Heart left ventricle (tissue), 16 donors: ENCODE data around the gene IDUA. TPM values are rescaled to one million over a fixed set of nuclear protein-coding genes. Genes with fewer than 3 reads are reported as not detected.
A peak's percentile ranks its signal among the peaks of the same experiment; 100 is the strongest.

Source experiments
- ATAC-seq, 4 donors: fragments of 200-7000 bp; cut with Tn5 transposase; one replicate each; pipeline ENCODE4 v1.9.1; 2020 to 2022; ENCODE audit warnings: moderate library complexity in 4 of 4, mild to moderate bottlenecking in 3 of 4, moderate number of reproducible peaks in 1 of 4
- DNase-seq, 5 donors: peaks; one replicate each; pipeline ENCODE4 v3.0.0-alpha.2; 2020
- H3K27ac ChIP-seq, 12 donors: fragments of 200-600 bp; sonication (generic) in 4 of 12; one replicate each; pipeline versions ENCODE4 v1.5.0 to v1.8.0; 2016 to 2022; ENCODE audit warnings: mild to moderate bottlenecking in 2 of 12
- H3K27me3 ChIP-seq, 9 donors: fragments of 200-600 bp; sonication (generic) in 2 of 9; one replicate each; pipeline versions ENCODE4 v1.5.1 to v1.8.0; 2016 to 2022; ENCODE audit warnings: mild to moderate bottlenecking in 3 of 9
- H3K36me3 ChIP-seq, 9 donors: fragments of 200-600 bp; sonication (generic) in 2 of 9; one replicate each; pipeline versions ENCODE4 v1.5.0 to v1.8.0; 2018 to 2022; ENCODE audit warnings: mild to moderate bottlenecking in 2 of 9
- H3K4me1 ChIP-seq, 12 donors: fragments of 200-600 bp; sonication (generic) in 4 of 12; one replicate each; pipeline versions ENCODE4 v1.5.0 to v1.8.0; 2016 to 2022; ENCODE audit warnings: mild to moderate bottlenecking in 3 of 12
- H3K4me3 ChIP-seq, 12 donors: fragments of 200-600 bp; sonication (generic) in 4 of 12; one replicate each; pipeline versions ENCODE4 v1.5.0 to v1.8.0; 2017 to 2022; ENCODE audit warnings: mild to moderate bottlenecking in 9 of 12, moderate library complexity in 4 of 12
- H3K9me3 ChIP-seq, 12 donors: fragments of 200-600 bp; sonication (generic) in 4 of 12; one replicate each; pipeline versions ENCODE4 v1.5.0 to v1.8.0; 2016 to 2022; ENCODE audit warnings: mild to moderate bottlenecking in 1 of 12
- POLR2A ChIP-seq, 2 donors: fragments of 450-650 bp; IDR thresholded peaks; one replicate each; pipeline ENCODE4 v1.6.1; 2017; ENCODE audit warnings: antibody characterized with exemption in 2 of 2, mild to moderate bottlenecking in 2 of 2, moderate library complexity in 2 of 2
- WGBS, 4 donors: extraction: QIAGEN DNeasy Blood & Tissue Kit in 2 of 4; methylation state at CpG; one replicate each; pipeline versions ENCODE4 v1.1.5 to v1.1.7; 2013 to 2018; 5-methylcytosine and 5-hydroxymethylcytosine counted together
- intact Hi-C, 10 donors: fragments of 100-400 bp; cut with DNase I; formaldehyde crosslinking; loops; one replicate each; pipeline versions ENCODE4 v1.11.1 to v1.14.2; 2022
- polyA plus RNA-seq, 2 donors: library from polyadenylated mRNA; stranded (reverse); fragments of 200-250 nt; gene quantifications; one replicate each; pipeline ENCODE4 v1.2.3, GENCODE V29; 2013
- total RNA-seq, 9 donors: library from RNA; depleted of rRNA in 2 of 9; stranded (reverse); fragments of >200 nt in 2 of 9; fragmentation: NEBNext Ultra II Directional in 3 of 9; extraction: Animal tissue kit (Norgen Biotek cat#: 25700) in 3 of 9; gene quantifications; one replicate each; pipeline versions ENCODE4 v1.1.0 to v1.2.4, GENCODE V29; 2016 to 2023
- TF ChIP-seq, protein P1 (sequence below), 12 donors: fragments of 200-600 bp; sonication (generic) in 4 of 12; IDR thresholded peaks; one replicate each; pipeline versions ENCODE4 v1.5.0 to v1.8.0; 2018 to 2022; ENCODE audit warnings: antibody characterized with exemption in 12 of 12, mild to moderate bottlenecking in 5 of 12
- donor health status: ischemic (EF 13 %, LVEDD 7.1; RV severe dilation, severe dysfunction).
- donor health status: healthy with polysubstance abuse.
- donor health status: DM: no; HTN: yes; CAD: no.
- donor health status: DM: no; HTN: no; CAD: no.
- donor health status: ischemic (EF 25% LVEDD 6.9; RV normal size, moderate dysfunction).
- donor health status: ischemic (EF 25% LVEDD 5.7; RV mildly dilated, moderate dysfunction).
- donor health status: healthy.
- donor health status: DM: yes; HTN: yes; CAD: no.
- donor health status: ischemic (EF 35%, LVEDD 5.7; RV mildly dilated, moderate dysfunction).
- donor health status: nonischemic (EF 11% LVEDD 7.7; RV severe dilation, severe dysfunction).
- donor health status: DM: yes; HTN: yes; CAD: no.
- donor health status: PGD.
- donor health status: ischemic (EF 29% LVEDD 5.4; RV normal size, mild dysfunction).
- donor health status: nonischemic (EF 23%, LVEDD 6.1; RV moderate dilation, normal function).

The IDUA gene
- total and polyA plus RNA-seq, 11 donors = 3.2 to 17.4 (median 6.8) TPM

DNA sequence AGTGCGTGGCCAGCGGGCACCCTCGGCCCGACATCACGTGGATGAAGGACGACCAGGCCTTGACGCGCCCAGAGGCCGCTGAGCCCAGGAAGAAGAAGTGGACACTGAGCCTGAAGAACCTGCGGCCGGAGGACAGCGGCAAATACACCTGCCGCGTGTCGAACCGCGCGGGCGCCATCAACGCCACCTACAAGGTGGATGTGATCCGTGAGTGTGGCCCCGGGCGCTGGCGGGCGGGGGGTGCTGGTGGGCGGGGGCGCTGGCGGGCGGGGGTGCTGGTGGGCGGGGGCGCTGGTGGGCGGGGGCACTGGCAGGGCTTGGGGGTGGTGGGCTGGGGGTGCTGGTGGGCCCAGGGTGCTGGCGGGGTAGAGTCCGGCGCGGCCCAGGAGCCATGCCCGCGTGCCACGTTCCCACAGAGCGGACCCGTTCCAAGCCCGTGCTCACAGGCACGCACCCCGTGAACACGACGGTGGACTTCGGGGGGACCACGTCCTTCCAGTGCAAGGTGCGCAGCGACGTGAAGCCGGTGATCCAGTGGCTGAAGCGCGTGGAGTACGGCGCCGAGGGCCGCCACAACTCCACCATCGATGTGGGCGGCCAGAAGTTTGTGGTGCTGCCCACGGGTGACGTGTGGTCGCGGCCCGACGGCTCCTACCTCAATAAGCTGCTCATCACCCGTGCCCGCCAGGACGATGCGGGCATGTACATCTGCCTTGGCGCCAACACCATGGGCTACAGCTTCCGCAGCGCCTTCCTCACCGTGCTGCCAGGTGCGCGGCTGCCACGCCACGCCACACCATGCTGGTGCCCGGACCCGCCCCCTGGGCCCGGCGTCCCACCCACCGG is 37.3 kb downstream of the IDUA start:
- ATAC-seq (no peak), DNase-seq (no peak)
- H3K27ac ChIP-seq = no peak overlapping the region
- no peaks in the 10 kb centered on the region for H3K9me3 ChIP-seq
- H3K36me3 ChIP-seq = peaks cover 0 to 16% (median 0%) of the 10 kb centered on the region in 9 donors
- peaks cover 0 to 6% (median 0%) of the 10 kb centered on the region in 12 donors for H3K4me1 ChIP-seq
- no peak overlapping the region for H3K4me3 ChIP-seq
- TF ChIP-seq, protein P1, sequence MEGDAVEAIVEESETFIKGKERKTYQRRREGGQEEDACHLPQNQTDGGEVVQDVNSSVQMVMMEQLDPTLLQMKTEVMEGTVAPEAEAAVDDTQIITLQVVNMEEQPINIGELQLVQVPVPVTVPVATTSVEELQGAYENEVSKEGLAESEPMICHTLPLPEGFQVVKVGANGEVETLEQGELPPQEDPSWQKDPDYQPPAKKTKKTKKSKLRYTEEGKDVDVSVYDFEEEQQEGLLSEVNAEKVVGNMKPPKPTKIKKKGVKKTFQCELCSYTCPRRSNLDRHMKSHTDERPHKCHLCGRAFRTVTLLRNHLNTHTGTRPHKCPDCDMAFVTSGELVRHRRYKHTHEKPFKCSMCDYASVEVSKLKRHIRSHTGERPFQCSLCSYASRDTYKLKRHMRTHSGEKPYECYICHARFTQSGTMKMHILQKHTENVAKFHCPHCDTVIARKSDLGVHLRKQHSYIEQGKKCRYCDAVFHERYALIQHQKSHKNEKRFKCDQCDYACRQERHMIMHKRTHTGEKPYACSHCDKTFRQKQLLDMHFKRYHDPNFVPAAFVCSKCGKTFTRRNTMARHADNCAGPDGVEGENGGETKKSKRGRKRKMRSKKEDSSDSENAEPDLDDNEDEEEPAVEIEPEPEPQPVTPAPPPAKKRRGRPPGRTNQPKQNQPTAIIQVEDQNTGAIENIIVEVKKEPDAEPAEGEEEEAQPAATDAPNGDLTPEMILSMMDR (IDR thresholded peaks at IDR 0.05) = no peak
- no peak for TF ChIP-seq POLR2A (IDR thresholded peaks at IDR 0.05)
- H3K27me3 ChIP-seq = peaks cover 0 to 4% (median 0%) of the 10 kb centered on the region in 9 donors
- 97% methylated on average over 70 to 83 of the region's 83 CpGs for WGBS, 4 donors
- intact Hi-C loops = no loop called here

DNA sequence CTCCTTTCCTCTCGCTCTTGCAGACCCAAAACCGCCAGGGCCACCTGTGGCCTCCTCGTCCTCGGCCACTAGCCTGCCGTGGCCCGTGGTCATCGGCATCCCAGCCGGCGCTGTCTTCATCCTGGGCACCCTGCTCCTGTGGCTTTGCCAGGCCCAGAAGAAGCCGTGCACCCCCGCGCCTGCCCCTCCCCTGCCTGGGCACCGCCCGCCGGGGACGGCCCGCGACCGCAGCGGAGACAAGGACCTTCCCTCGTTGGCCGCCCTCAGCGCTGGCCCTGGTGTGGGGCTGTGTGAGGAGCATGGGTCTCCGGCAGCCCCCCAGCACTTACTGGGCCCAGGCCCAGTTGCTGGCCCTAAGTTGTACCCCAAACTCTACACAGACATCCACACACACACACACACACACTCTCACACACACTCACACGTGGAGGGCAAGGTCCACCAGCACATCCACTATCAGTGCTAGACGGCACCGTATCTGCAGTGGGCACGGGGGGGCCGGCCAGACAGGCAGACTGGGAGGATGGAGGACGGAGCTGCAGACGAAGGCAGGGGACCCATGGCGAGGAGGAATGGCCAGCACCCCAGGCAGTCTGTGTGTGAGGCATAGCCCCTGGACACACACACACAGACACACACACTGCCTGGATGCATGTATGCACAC is 38.2 kb downstream of the IDUA start:
- intact Hi-C loops = no loop called here
- Histone ChIP-seq H3K4me1 (peaks cover 0 to 12% (median 0%) of the 10 kb centered on the region in 12 donors), H3K27me3 (peaks cover 0 to 13% (median 0%) of the 10 kb centered on the region in 9 donors), H3K36me3 (peaks cover 0 to 16% (median 0%) of the 10 kb centered on the region in 9 donors), H3K9me3 (no peaks in the 10 kb centered on the region), H3K4me3 (no peak overlapping the region), H3K27ac (no peak overlapping the region)
- ATAC-seq = no peak
- WGBS, 4 donors = 90 to 95% (median 92%) methylated on average over 27 to 32 of the region's 32 CpGs
- DNase-seq = no peak
- no peak for TF ChIP-seq POLR2A (IDR thresholded peaks at IDR 0.05)
- TF ChIP-seq, protein P1 (IDR thresholded peaks at IDR 0.05) = no peak

DNA sequence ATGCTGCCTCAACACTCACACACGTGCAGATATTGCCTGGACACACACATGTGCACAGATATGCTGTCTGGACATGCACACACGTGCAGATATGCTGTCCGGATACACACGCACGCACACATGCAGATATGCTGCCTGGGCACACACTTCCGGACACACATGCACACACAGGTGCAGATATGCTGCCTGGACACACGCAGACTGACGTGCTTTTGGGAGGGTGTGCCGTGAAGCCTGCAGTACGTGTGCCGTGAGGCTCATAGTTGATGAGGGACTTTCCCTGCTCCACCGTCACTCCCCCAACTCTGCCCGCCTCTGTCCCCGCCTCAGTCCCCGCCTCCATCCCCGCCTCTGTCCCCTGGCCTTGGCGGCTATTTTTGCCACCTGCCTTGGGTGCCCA is 39.3 kb downstream of the IDUA start:
- H3K9me3 ChIP-seq = no peaks in the 10 kb centered on the region
- H3K4me3 ChIP-seq = no peak overlapping the region
- peaks cover 0 to 16% (median 0%) of the 10 kb centered on the region in 9 donors for H3K36me3 ChIP-seq
- peaks cover 0 to 12% (median 0%) of the 10 kb centered on the region in 12 donors for H3K4me1 ChIP-seq
- TF ChIP-seq, protein P1 (IDR thresholded peaks at IDR 0.05) = no peak
- no peak for TF ChIP-seq POLR2A (IDR thresholded peaks at IDR 0.05)
- DNase-seq (peak in 2 of 5 donors; percentile 43 to 53), ATAC-seq (peak; percentile 58 to 86 (median 75))
- 35 to 43% (median 37%) methylated on average over 16 to 17 of the region's 17 CpGs for WGBS, 4 donors
- peaks cover 0 to 20% (median 0%) of the 10 kb centered on the region in 9 donors for H3K27me3 ChIP-seq
- intact Hi-C loops = no loop called here
- H3K27ac ChIP-seq = no peak overlapping the region
